Amniotic stem cell (primary cell): ENCODE results near the gene DGKB.

Experiments used
- DNase-seq: peaks from one replicate; lab custom pipeline; 2025; lab: John Stamatoyannopoulos, UW

The DGKB gene

GRCh38 chr7:14381936-14382335 lies 520.6 kb downstream of the DGKB start:
- no peak for DNase-seq

DNA sequence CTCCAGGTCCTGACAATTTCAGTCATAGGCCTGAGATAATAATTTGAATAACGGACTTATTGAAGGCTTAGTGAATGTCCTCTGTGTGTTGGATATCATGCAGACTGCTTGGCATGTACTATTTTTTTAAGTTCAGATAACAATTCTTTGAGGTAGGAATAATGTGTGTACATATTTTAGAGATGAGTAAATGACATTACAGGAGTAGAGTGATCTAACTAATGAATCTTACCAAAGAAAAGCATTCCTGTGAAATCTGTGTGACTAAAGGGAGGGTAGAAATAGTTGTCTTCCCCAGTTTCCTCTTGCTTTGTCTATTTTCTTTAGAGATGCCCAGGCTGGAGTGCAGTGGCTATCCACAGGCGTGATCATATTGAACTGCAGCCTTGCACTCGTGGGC lies 521.2 kb downstream of the DGKB start:
- DNase-seq = no peak

DNA sequence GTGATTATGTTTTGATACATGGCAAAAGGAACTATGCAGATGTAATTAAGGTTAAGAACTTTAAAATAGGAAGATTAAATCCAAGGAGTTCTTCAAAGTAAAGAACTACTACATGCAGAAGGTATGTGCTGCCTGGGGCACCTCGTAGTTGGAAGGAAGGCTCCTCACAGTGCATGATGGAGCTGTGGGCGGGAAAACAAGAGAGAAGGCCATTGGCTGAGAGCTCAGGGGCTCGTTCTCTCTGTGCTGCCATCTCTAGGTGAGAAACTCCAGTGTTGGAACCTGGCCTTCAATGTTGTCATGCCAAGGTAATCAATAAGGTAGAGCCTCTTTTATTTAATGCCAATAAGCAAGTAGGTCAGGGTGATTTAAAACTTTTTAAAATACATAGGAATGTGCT lies 521.7 kb downstream of the DGKB start:
- DNase-seq = no peak

- DNase-seq = no peak
Measured at GRCh38 chr7:14377646-14378266, 524.8 kb downstream of the DGKB start.

- no peak for DNase-seq
Measured at GRCh38 chr7:14376711-14377110, 525.8 kb downstream of the DGKB start.

DNA sequence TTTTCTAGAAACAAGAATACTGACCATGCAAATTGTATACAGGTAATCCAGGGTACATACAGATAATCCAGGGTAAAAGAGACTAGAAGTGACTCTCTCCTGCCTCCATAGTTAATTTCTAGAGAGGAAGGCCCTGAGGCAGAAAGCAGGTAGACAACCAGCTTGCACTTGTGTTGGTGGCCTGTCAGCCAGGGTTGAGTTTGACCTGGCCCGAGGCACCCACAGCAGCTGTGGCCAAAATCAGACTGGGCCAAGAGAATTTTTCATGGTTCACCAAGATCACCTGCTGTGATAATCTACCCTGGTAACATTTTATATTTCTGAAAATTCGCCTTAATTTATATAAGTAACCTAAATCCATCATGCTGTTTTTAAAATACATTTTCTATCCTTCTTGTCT lies 526.6 kb downstream of the DGKB start:
- no peak for DNase-seq

DNA sequence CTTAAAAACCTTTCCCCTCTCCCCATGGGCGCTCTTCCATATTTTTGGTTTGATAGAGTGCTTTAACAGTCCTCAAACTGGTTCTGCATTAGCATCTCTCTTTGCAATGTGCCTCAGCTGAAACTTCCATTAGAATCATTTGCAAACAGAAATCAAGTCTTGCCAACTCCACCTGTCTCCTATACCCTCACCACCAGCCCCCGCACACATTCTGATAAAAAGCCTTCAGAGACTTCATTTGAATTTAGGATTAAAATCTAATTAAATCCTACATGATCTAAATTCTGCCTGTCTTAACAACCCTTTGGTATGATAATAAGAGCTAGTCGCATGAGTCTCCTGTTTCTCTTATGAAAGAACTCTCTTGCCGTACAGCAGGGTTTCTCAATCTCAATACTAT lies 528.2 kb downstream of the DGKB start:
- DNase-seq = no peak

GRCh38 chr7:14368285-14368684 lies 534.3 kb downstream of the DGKB start:
- no peak for DNase-seq

- no peak for DNase-seq
Measured at GRCh38 chr7:14351167-14351566, 551.4 kb downstream of the DGKB start.

- DNase-seq = no peak
Measured at GRCh38 chr7:14341200-14341775, 561.3 kb downstream of the DGKB start.

GRCh38 chr7:14340393-14341074 lies 562.0 kb downstream of the DGKB start:
- no peak for DNase-seq

- no peak for DNase-seq
Measured at GRCh38 chr7:14339861-14340260, 562.7 kb downstream of the DGKB start.

DNA sequence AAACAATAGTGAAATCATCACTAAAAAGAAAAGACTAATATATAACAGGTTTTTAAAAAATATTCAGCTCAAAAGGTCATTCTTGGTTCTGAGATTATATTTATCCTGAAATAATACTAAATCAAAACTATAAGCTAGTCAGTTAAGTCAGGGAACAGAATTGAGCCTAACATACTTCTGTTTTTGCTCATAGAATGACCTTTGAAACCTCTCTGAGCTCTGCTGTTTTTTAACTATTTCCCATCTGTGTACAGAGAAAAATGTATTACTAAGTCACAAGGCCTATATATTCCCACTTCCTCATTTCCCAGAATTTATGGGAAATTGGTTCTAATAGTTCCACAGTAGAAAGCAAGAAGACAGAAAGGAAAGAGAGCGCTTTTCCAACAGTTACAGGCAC lies 566.3 kb downstream of the DGKB start:
- no peak for DNase-seq

DNA sequence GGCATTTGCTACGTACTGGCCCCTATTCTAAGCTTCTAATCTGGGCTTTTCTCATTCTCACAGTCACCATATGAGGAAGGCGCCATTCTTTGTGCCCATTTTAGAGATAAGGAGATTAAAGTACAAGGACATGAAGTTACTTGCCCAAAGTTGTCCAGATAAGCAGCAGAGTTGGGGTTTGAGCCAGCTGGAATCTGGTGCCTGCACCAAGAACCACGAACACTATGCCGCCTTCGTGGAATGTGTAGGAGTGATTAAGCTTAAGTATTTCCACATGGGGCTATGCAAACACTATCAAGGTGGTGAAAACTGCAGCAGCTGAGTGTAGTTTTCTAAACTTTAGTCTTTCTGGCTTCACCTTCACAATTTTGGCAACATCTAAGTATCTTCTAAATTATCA lies 570.4 kb downstream of the DGKB start:
- no peak for DNase-seq

- DNase-seq = no peak
Measured at GRCh38 chr7:14324767-14325166, 577.8 kb downstream of the DGKB start.

GRCh38 chr7:14322724-14323123 lies 579.8 kb downstream of the DGKB start:
- DNase-seq = no peak

- no peak for DNase-seq
Measured at GRCh38 chr7:14321947-14322346, 580.6 kb downstream of the DGKB start.

- no peak for DNase-seq
Measured at GRCh38 chr7:14309432-14309831, 593.1 kb downstream of the DGKB start.

DNA sequence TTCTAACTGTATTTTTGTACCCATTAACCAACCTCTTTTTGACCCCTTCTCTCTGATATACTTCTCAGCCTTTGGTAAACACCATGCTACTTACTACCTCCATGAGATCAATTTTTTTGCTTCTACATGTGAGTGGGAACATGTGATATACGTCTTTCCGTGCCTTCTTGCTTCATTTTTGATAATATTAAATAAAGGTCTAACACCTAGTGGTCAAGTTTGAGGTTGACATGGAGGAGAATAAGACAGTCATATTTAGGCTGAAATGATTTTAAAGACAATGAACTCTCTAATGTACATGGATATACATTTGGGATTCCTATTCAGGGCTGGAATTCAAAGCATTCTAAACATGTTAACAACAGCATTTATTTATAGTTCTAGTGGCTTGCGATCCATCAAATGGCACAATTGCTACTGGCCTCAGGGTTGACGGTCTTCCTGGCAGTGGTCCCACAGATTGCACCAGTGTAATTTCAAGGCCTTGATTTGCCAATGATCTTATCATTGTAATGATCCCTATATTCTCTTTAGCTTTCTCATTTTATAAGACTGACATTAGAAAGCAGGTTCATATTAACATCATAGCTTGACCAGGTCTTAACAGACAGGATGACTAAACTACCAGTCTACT lies 597.2 kb downstream of the DGKB start:
- no peak for DNase-seq

DNA sequence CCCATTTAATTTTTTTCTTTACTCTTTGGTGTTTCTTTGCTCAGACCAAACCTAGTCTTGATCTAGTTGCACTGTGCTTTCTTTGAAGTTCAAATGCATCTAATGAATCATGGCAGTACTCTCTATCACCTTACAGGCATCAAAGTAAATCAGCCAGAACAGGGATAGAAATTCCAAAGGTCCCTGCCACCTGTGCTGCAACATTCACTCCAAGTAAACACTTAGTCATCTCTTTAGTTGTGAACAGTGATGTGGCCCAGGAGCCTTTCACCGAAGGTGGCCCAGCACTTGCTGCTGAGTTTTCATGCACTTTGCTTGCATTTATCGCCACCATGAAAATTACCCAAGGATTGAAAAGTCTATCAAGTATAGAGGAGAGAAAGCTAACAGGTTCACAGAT lies 599.0 kb downstream of the DGKB start:
- DNase-seq = no peak

- DNase-seq = no peak
Measured at GRCh38 chr7:14294637-14295036, 607.9 kb downstream of the DGKB start.

DNA sequence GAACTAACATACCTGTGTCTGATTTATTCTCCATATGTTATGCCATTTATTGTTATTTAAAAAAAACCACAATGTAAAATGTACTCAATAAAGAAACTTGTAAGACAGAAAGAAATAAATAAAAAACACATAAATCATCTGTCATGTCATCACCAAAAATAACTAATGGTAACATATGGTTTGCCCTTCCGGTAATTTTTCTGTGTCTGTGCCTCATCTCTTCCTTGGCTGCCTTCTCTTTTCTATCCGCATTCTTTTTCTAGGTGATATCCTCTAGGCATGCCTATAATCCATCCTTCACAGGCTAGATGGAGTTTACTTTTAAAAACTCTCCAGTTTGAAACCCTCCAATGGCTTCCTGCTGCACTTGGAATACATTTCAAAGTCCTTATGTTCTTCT lies 609.1 kb downstream of the DGKB start:
- DNase-seq = no peak

- DNase-seq = no peak
Measured at GRCh38 chr7:14292737-14293136, 609.8 kb downstream of the DGKB start.
